A673 (cell line): Measurements from ENCODE around the gene PXK. TPM values are rescaled to one million over a fixed set of nuclear protein-coding genes. Genes with fewer than 3 reads are reported as not detected.

Source experiments
- BruUV-seq: library from RNA; stranded (reverse); fragments of 400-500 nt; replicated peaks from 2 replicates; lab custom pipeline; 2021; lab: Mats Ljungman, UMichigan
- CTCF ChIA-PET: fragments of 300-600 bp; sonication (Branson Sonifier 250); formaldehyde crosslinking; loops from one replicate; lab custom pipeline; 2022; ENCODE audit warnings: antibody characterized with exemption; lab: Charles Lee
- POLR2A ChIA-PET: fragments of 300-600 bp; sonication (Branson Sonifier 250); formaldehyde crosslinking; loops from one replicate; lab custom pipeline; 2022; ENCODE audit warnings: antibody characterized with exemption; ENCODE audit not compliant: low non-redundant PET; lab: Charles Lee
- DNase-seq: peaks from one replicate; pipeline ENCODE4 v3.0.0-alpha.2; 2015; ENCODE audit warnings: low spot score
- H3K27ac ChIP-seq: fragments of 200-600 bp; sonication (generic); 2 replicates; pipeline ENCODE4 v1.5.1; 2016; ENCODE audit warnings: mixed run types, low read depth, mild to moderate bottlenecking, mixed read lengths, antibody characterized with exemption, low read length; ENCODE audit not compliant: poor library complexity, severe bottlenecking
- H3K27me3 ChIP-seq: fragments of 200-600 bp; sonication (generic); replicated peaks from 2 replicates; pipeline ENCODE4 v1.6.1; 2017; ENCODE audit warnings: mixed run types, low read depth, mild to moderate bottlenecking, mixed read lengths, antibody characterized with exemption, low read length; ENCODE audit not compliant: insufficient read depth, poor library complexity
- H3K36me3 ChIP-seq: fragments of 200-600 bp; sonication (generic); 2 replicates; pipeline ENCODE4 v1.6.1; 2016; ENCODE audit warnings: mixed run types, mild to moderate bottlenecking, mixed read lengths, antibody characterized with exemption, low read length; ENCODE audit not compliant: insufficient read depth, poor library complexity, severe bottlenecking
- H3K4me1 ChIP-seq: fragments of 200-600 bp; sonication (generic); 2 replicates; pipeline ENCODE4 v1.6.1; 2017; ENCODE audit warnings: mixed run types, mild to moderate bottlenecking, mixed read lengths, antibody characterized with exemption, low read length; ENCODE audit not compliant: insufficient read depth, poor library complexity, severe bottlenecking
- H3K4me3 ChIP-seq: fragments of 200-600 bp; sonication (generic); 2 replicates; pipeline ENCODE4 v1.5.1; 2016; ENCODE audit warnings: low read depth, mixed run types, mild to moderate bottlenecking, mixed read lengths, low read length; ENCODE audit not compliant: poor library complexity, severe bottlenecking
- H3K9me3 ChIP-seq: fragments of 200-600 bp; sonication (generic); 2 replicates; pipeline ENCODE4 v1.6.1; 2016; ENCODE audit warnings: mixed run types, low read depth, mild to moderate bottlenecking, mixed read lengths, antibody characterized with exemption, low read length; ENCODE audit not compliant: poor library complexity, severe bottlenecking
- EZH2 ChIP-seq: fragments of 200-600 bp; sonication (generic); IDR thresholded peaks from 2 replicates; pipeline ENCODE4 v1.6.1; 2017; ENCODE audit warnings: borderline replicate concordance, low read depth, mild to moderate bottlenecking, mixed read lengths, antibody characterized with exemption, low read length; ENCODE audit not compliant: poor library complexity, severe bottlenecking
- intact Hi-C: fragments of 100-400 bp; cut with micrococcal nuclease; formaldehyde crosslinking; loops from one replicate; pipeline ENCODE4 v1.10.0; 2022; ENCODE audit not compliant: unreplicated experiment
- total RNA-seq: library from RNA; stranded (reverse); gene quantifications from 2 replicates; pipeline ENCODE4 v1.2.3, GENCODE V29; 2021
- TF ChIP-seq, protein P1 (sequence below): fragments of 300-800, 200-600 bp; sonication (generic); conservative IDR thresholded peaks from 2 replicates; pipeline ENCODE4 v1.5.1; 2017; ENCODE audit warnings: low read depth, mild to moderate bottlenecking, antibody characterized with exemption, low read length, moderate library complexity, mixed read lengths

Gene PXK
- total RNA-seq, 1 experiment from 2014 or later: 13.2 TPM

DNA sequence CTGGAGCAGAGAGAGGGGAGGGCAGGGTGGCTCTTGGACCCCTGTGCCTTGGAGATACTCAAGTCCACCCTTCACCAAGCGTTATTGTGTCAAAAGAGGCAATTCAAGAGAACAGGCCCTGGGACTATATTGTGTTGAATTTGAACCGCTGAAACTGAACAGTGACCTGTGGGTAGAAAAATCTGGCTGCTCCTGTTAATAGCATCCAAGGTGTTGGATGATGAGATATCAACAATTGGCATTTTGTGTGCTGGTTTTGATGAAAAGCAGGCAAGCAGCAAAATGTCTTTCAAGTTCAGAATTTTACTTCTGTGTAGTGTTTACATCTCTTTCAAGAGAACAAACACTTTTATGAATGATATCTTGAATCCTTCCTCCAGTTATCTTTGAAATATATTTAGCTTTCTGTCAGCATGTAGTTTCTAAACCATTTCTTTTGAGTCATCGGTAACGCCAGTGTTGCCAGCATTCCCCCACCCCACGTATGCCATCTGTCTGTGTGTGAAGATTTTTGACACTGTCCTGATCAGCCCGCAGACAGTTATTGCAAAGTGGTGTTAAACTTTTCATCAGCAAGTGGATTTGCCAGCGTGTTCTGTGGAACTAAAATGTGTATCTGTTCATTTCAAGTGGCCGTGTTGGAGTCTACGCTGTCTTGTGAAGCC, 66.1 kb downstream of the PXK start:
- intact Hi-C loops: no loop called here
- no peak for DNase-seq
- Histone ChIP-seq H3K9me3 (no peaks in the 10 kb centered on the region), H3K27me3 (no peaks in the 10 kb centered on the region), H3K4me1 (no peaks in the 10 kb centered on the region), H3K36me3 (peaks cover 5% of the 10 kb centered on the region), H3K4me3 (no peak overlapping the region), H3K27ac (no peak overlapping the region)
- no peak for TF ChIP-seq EZH2
- TF ChIP-seq, protein P1, sequence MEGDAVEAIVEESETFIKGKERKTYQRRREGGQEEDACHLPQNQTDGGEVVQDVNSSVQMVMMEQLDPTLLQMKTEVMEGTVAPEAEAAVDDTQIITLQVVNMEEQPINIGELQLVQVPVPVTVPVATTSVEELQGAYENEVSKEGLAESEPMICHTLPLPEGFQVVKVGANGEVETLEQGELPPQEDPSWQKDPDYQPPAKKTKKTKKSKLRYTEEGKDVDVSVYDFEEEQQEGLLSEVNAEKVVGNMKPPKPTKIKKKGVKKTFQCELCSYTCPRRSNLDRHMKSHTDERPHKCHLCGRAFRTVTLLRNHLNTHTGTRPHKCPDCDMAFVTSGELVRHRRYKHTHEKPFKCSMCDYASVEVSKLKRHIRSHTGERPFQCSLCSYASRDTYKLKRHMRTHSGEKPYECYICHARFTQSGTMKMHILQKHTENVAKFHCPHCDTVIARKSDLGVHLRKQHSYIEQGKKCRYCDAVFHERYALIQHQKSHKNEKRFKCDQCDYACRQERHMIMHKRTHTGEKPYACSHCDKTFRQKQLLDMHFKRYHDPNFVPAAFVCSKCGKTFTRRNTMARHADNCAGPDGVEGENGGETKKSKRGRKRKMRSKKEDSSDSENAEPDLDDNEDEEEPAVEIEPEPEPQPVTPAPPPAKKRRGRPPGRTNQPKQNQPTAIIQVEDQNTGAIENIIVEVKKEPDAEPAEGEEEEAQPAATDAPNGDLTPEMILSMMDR: no peak
- BruUV-seq: no TSS peak
- ChIA-PET POLR2A (no interaction called here), CTCF (no interaction called here)

DNA sequence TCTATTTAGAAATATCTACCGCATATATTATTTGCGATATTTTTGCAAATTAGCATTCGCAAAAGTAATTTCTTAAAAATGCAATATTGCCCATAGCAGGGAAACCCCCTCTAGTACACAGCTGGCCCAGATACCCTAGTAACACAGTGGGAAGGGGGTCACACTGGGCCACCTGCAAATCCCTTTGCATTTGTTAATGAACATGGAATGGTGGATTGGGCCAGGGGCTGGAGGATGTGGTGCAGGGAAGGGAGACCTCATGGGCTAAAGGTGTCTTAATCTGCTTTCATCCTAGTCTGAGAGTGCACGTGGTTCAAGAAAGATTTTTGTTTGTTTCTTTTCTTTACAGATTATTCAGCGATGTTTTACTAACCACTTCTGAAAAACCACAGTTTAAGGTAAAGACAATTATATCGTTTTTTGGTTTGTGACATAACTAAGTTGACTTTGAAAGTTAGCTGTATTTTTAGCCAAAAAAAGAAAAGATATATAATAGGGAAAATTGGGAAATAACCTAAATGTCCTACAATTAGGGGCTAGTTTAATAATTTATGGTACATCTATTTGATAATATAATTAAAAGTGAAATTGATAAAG, 70.9 kb downstream of the PXK start:
- ChIA-PET POLR2A (no interaction called here), CTCF (no interaction called here)
- Histone ChIP-seq H3K4me3 (no peak overlapping the region), H3K9me3 (no peaks in the 10 kb centered on the region), H3K4me1 (no peaks in the 10 kb centered on the region), H3K27ac (no peak overlapping the region), H3K36me3 (no peaks in the 10 kb centered on the region), H3K27me3 (no peaks in the 10 kb centered on the region)
- intact Hi-C loops: no loop called here
- BruUV-seq: no TSS peak
- TF ChIP-seq, protein P1: no peak
- no peak for TF ChIP-seq EZH2
- DNase-seq: no peak

DNA sequence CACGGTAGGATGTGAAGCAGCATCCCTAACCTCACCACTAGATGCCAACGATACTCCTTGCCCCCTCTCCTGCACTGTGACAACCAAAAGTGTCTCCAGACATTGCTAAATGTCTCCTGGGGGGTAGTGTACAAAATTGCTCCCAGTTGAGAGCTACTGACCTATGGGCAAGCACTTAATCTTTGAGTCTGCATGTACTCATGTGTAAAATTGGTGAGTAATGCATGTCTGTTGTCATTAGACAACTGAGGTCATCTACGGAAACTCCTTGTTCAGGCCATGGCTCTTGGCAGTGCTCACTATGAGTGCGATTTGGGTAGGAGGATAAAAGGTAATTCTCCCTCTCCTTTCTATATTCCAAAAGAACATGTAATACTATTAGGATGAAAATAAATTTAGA, 71.7 kb downstream of the PXK start:
- Histone ChIP-seq H3K4me3 (no peak overlapping the region), H3K4me1 (no peaks in the 10 kb centered on the region), H3K36me3 (no peaks in the 10 kb centered on the region), H3K27me3 (no peaks in the 10 kb centered on the region), H3K27ac (no peak overlapping the region), H3K9me3 (no peaks in the 10 kb centered on the region)
- TF ChIP-seq, protein P1: no peak
- TF ChIP-seq EZH2: no peak
- POLR2A ChIA-PET: no interaction called here
- no TSS peak for BruUV-seq
- intact Hi-C loops: no loop called here
- CTCF ChIA-PET: no interaction called here
- DNase-seq: no peak
